Stimulated activated CD8-positive, alpha-beta memory T cell treated with anti-CD3 and anti-CD28 coated beads, Interleukin-12 subunit alpha, Interleukin-12 subunit beta, amount 100 ng/mL, for 1 hour (primary cell): ENCODE measurements around the gene NEMP2.
A peak's percentile ranks its signal among the peaks of the same experiment; 100 is the strongest.

Experiments used
- DNase-seq: peaks from one replicate; pipeline ENCODE4 v3.0.0-alpha.2; 2020; ENCODE audit warnings: low read depth

The NEMP2 gene, protein sequence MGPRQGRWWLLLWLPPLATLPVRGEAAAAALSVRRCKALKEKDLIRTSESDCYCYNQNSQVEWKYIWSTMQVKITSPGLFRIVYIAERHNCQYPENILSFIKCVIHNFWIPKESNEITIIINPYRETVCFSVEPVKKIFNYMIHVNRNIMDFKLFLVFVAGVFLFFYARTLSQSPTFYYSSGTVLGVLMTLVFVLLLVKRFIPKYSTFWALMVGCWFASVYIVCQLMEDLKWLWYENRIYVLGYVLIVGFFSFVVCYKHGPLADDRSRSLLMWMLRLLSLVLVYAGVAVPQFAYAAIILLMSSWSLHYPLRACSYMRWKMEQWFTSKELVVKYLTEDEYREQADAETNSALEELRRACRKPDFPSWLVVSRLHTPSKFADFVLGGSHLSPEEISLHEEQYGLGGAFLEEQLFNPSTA

DNA sequence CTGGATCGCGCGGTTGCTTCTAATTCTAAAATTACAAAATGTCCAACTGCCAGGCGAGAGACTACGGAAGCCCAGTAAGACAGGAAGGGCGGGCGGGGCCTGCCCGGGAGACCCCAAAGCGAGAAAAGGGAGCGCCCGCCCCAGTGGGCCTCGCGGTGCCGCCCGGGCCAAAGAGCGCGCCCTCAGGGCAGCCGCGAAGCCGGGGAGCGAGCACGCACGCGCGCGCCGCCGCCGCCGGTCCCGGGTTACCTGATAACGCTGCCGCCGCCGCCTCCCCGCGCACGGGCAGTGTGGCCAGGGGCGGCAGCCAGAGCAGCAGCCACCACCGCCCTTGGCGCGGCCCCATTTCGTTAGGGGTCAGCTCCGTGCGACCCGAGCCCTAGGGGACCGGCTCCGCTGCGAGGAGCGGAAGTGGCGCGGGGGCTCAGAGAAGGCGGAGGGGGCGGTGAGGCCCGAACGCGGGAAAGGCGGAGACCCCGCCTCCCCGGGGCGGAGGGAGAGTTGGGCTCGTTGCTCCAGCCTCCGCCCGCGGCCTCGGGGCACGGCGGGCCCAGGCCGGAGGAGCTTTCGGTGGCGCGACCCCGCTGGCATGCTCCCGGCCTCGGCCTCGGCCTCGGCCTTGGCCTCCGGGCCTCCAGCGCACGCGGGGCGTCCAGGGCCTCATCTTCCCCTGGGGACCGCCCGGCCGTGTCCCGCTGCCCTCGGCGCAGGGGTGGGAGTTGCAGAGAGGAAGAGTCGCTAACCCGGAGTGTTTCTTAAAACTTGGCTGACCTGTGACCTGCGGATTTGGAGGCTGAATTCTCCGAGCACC is at the start of gene NEMP2:
Gene NEMP2, minus strand, starts transcription at position 413 of the 811 bp plus-strand sequence. Its CDS starts 67 bp downstream, at position 346.
- peak; percentile 58 for DNase-seq

DNA sequence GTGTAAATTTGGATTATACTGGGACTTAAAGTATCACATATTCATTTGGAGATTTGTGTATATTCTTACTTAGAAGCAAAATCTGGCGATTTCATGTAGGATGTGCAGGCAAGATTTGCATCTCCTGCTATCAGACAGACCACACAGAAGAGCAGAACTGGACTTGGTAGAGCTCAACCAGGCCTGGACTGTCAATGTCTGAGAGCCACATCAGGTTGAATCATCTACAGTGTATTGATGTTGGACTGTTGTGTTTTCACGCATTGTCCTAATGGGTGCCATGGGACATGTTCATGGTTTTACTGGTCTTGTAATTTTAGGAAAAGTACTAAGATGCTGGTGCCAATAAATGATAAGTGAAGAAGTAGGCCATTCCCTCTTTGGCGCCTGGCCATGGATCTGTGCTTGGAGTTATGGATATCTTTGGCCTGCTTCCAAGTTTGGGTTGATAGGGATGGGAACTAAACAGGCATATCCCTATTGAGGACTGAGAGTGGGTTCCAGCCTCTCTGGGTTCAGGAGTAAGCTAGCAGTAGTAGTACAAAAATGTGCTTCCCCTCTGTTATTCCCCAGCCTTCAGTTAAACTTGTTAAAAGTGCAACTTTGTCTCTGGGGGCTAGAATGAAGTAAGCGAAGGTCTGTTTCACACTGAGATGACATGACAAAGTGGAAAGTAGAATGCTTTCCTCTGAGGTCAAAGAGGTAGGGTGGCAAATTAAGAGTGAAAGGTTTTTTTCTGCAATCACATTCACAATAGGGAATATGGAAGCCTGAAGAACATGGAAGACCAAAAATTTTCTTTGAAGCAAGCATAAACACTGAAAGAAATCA is 49.2 kb upstream of the NEMP2 start:
- DNase-seq: no peak

DNA sequence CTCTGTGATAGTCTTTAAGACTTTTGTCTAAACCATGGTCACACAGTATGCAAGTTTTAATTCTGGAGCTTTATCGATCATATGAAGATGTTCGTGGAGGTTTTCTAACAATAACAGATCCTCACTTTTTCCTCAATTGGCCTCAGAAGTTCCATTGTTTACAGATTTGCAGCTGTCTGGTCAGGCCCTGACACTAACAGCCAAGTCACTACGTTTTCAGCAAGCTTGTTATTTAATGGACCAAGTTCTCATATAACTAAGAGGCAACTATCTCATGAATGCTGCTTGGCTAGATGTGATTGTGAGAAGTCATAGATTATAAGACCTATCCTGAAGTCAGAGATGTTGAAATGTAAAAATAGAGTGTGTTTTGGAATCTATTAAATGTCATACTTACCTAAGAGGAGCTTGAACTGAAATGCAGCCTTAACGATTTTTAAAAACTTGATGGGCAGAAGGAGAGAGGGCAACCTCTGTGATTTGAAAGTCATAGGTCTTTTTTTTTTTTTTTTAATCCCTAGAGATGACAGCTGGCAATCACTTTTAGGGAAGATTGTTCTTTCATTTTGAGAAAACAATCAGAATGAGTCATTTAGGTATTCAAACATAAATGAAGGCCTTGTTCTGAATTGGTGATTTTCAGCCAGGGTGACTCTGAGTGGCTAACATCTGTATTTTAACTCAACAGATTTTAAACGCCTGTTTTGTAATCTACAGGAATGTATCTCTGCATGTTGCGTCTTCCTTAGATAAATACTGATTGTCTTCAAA is 48.4 kb upstream of the NEMP2 start:
- DNase-seq: no peak

DNA sequence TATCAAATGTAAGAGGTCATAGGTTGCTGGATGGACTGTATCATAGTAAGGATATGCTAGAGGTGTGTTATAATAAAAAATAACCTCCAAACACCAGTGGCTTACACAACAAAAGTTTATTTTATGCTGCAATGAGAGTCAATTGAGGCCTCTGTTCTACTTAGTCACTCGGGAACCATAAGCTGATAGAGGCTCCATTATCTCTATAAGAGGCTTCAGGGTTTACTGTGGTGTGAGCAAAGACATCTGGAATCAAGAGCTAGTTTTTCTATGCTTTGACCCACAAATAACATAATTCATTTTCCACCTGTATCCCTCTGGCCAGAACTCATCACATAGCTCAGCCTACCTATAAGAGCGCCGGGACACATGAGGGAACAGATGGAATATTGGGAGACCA is 47.5 kb upstream of the NEMP2 start:
- DNase-seq: no peak

DNA sequence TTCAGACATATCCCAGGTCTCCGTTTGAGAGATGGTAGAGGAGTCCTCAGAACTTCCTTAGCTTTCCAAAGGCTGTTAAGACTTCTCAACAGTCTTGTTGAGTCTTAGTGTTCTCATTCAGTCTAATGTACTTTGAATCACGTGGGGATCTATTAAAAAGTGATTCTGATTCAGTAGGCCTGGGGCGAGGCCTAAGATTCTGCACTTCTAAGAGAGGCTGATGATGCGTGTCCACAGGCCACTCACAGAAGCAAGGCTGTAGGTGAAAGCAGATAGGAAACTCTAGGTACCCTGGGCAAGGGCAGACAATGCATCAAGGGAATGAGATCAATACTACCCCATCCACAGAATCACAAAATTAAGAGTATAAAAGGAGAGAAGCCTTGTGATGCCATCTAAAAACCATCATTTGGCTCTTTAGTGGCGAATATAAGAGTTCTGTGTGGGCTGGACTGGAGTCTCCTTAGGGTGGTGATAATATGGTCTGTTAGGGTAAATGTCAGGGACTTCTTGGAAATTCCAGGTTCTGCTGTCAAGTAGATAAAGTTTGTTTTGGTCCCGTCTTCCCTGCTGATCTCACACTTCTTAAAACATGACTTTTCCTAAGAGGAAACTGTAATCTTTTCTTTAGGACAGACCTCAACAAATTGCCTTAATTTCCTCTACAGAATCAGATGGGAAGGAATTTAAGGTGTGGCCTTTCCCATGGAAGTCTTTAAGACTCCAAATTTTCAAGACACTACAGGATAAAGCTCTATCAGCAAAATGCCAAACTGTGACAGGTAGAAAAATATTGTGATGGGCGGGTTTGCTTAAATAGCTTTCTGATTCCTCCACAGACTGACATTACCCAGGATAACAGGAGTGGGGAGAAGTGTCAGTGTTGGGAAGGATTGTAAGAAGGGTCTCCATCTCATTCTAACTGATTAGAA is 45.7 kb upstream of the NEMP2 start:
- DNase-seq: no peak

DNA sequence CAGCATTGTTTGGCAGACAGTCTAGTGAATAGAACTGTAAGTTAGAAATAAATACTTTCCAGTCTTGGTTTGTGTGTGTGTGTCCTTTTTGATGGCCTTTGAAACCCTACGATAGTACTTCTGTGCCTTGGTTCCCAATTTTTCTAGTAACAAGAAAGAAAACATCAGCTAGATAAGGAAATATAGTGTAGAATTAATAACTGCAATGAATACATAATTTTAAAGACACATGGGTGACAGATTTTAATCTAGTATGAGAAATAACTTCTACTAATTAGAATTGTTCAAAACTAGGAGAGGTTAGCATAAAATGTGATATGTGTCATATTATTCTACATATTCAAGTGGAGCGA is 44.5 kb upstream of the NEMP2 start:
- no peak for DNase-seq

DNA sequence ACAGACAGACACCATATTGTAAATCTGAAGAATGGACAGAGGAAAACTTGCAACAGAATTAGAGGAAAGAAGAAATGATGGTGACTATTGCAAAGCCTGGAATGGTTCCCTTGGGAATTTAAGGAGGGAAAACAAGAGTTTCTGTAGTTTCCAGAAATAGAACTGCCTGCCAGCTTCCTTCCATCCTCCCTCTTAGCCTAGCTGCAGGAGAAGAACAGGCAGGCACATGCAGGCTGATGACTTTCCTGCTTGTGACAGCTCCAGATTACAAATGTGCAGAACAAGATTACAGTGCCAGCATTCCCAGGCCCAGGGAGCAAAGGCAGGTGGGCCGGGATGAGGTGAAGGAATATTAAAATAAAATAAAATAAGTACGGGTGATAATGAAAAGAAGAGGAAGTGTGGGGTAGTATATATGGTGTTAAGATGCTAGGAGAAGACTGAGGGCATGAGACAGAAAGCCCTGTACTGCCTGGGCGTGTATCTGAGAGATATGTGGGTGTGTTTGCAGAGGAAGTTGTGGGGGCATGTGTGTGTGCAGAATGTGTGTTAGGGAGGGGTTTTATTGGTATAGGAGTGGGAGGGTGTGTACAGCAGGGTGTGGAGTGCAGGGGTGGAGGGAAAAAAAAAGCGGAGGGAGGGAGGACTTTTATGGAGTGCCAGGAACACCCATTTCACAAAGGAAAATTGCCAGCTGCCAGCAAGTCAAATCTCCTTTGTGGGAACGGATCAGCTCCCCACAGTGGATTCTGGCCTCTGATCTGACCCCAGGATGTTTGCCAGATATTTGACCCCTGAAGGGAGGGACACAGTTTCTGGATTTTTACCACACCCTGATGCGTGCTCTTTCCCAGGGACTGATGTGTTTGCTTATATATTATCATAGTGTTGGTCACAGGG is 43.9 kb upstream of the NEMP2 start:
- peak; percentile 4 for DNase-seq

DNA sequence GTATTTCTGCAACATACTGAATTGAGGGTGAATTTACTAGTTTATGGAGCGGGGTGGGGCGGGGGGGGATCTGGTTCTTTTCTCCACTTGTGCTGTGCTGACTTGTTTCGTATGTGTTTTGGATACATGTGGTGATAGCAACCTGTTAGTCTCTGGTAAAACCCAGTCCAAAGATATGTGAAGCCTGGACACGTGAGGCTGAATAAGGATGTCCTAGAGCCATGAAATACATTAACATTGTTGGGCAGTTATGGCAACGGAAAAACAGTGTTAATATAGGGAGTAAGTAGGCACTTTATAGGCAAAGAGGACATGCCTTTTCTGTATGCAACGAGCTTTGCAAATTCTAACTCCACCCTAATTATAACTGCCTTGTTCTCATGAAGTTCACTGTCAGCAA is 42.1 kb upstream of the NEMP2 start:
- no peak for DNase-seq

DNA sequence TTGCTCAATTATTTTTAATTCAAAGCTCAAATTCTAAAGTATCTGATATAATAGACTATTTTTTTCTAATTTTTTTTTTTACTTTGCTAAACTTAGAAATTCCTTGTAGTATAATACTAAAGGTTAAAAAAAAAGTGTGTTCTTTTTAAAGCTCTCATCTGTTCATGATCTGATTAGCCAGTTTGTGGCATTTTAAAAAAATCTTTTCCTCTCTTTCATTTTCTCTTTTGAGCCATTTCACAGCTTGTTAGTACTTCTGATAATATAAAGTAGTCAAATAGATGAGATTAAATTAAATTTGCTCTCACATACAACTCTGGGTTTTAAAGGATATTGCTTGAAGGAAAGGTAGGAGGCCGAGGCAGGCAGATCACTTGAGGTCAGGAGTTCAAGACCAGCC is 40.7 kb upstream of the NEMP2 start:
- no peak for DNase-seq

DNA sequence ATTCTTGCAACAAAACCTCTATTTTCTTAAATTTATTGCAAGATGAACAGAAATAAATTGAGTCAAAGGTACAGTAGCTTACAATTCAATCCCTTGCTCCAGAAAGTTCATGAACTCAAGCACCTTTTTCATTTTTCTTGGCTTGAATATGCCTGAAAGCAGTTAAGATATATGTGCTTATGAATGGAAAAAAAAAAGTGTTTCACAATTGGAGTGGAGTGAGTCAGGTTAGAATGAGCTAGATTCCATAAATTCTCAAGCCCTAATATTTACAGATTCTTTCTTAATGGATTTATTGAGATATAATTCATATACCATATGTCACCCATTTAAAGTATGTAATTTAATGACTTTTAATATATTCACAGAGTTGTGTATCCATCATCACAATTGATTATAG is 39.6 kb upstream of the NEMP2 start:
- DNase-seq: no peak

DNA sequence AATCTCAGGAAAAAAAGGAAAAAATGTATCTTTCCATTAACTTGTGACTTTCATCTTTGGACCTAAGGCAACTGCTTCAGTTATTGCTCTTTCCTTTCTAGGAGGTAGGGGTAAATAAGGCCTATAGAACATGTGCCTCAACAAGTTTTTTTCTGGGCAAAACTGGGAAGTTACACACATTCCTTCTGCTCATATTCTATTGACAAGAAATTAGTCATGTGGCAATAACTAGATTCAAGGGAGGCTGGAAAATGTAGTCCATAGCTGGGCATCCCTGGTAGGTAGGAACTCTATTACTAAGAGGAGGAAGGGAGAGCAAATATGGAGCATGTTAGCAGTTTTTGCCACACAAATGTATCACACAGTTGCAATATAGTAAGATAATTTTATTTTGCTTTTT is 37.7 kb upstream of the NEMP2 start:
- no peak for DNase-seq

DNA sequence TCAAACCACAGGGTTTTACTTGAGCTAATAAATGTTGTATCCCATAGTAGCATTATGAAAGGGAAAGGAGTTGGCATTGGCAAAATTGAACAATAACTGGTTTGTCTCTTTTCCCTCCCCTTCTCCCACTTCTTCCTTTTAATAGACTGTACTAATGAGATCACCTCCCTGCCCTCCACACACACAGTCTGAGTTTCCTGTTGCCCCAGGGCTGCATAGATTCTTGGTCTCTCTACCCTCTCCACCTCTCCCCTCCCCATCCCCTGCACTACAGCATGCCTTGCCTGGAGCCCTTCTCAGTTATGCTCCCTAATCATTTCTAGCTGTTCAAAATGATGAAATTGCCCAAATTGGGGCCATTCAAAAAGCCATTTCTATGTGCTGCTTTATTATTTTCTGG is 37.2 kb upstream of the NEMP2 start:
- no peak for DNase-seq

DNA sequence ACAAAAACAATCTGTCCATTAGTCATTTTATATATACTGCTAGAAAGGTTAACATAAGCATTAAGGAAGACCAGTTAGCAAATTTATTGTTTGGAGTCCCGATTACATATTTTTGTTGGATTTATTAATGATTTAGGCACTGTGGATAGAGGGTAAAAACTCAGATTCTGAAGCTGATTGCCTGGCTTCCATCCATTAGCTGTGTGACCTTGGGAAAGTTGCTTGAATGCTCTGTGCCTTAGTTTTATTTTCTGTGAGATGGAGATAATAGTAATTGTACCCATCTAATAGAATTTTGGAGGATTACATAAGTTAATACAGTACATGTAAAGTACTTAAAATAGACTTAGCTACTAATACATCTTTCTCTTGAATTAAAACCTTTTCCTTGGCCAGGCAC is 36.3 kb upstream of the NEMP2 start:
- no peak for DNase-seq

DNA sequence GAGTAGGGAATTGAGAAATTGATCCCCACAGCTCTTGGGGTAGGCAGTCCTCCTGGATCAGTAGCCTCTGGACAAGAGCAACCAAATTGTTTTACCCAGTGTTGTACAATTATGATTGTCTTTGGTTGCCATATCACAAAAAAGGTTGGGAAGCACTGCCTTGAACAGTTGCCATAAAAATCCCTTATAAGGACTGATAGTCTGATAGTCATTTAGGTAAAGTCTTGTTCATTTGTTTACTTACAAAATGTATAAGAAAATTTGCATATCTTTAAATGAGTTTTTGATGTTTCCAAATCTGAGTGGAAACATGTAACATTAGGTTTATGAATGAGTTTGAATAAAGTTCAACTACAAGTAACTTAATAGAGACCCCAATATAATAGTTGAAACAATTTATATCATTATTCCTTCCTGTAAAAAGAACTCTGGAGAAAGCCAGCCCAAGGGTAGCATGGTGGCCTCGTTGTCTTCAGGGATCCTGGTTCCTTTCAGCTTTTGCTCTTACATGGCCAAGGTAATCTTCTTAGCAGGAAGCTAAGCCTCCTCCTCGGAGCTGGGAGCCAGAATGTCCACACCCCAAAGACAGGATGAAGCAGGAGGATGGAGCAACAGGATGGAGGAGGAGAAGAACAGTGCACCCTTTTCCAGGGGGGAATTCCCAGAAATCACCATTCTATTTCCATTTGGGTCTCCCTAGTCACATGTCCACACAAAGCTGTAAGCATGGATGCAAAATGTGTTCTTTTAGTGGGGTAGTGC is 35.7 kb upstream of the NEMP2 start:
- DNase-seq: no peak

DNA sequence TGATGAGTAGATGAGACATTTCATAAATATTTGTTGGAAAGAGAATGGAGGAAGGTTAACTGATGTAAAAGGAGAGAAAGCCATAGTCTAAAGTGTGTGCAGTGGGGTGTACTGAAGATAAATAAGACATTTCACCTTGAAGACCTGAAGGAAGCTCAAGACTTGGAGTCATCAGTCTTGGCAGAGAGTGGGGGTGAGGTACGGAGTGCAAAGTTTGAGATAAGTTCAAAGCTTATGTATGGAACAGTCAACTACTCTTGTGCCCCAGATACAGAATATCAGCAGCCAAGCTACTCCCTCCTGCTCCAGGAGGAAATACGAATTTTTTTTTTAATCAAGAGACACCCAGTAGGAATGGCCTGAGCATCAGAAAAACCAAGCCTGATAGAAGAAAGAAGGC is 30.3 kb upstream of the NEMP2 start:
- DNase-seq: no peak

DNA sequence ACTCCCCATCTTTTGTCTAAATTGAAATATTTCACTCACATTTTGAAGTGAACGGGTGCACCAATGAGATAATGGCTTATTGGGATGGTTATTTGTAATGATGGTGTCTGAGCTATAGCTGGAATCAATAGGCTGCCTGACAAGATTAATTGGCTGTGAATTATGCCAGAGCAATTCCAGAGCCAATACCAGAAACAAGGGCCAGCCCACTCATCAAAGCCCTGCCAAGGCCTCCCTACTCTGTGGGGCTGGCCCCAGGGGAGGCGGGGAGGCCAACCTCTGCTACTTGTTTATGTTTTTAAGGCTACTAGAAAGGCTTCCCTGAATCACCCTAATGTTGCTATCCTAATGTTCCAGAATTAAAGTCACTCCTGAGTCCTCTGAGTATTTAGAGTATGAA is 29.1 kb upstream of the NEMP2 start:
- no peak for DNase-seq

DNA sequence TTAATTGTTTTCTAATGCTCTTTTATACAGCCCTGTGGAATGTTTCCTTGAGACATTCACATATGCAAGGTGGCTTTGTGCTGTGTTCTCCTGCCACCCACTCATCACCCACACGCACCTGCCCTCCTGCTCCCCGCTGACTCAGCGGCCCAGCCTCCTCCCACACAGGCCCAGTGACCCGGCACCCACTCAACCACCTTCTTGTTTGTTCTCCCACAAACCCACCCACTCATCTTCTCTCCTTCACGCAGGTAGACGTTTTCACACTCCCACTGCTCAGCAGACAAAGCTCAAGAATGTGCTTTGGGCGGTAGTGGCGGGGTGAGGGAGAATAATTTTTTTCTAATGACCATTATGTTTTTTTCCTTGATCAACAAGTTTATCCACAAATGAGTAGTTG is 28.6 kb upstream of the NEMP2 start:
- DNase-seq: peak; percentile 22

DNA sequence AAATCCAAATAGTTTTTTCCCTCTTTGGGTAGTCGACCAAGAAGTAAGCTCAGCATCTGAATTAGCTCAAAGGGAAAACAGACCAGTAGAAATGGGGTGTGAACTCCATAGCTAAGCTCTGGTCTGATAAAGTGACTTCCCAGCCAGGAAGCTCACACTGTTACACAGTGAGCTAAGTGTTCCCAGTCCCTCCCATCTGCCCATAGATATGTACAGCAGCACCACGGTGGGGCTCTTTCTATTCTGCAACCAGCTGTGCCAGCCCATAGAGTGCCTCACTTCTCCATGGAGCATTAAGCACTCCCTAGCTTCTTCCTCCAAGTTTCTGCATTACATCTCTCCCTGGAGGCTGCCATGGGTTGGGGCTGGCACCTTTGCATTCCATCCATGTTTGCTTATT is 27.6 kb upstream of the NEMP2 start:
- DNase-seq: no peak

DNA sequence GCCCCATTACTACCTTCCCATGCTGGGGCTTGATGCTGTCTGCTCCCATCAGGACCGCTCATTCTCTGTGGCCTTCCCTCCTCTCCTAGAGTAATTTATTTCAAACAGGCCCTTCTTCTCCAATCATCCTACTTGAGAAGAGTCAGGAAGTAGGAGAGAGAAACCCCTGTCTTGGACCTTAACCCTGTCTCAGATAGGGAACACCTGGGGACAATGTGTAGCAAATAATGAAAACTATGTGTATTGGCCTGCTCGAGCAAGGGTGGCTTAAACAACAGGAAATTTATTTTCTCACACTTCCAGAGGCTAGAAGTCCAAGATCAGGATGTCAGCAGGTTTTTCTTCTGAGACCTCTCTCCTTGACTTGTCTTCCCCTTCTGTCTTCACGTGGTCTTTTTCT is 26.6 kb upstream of the NEMP2 start:
- no peak for DNase-seq
